ENCODE results near the gene PLK3.
"Not testable (repeated sequence)": the region's sequence is repeated elsewhere in the genome, so short reads cannot be mapped to it uniquely, and the experiment has no call there.

Gene PLK3

GRCh38 chr1:44820328-44821239 lies 20.4 kb downstream of the PLK3 start:
- TF ChIP-seq CTCF (IDR thresholded peaks at IDR 0.05; ENCODE audit: low read depth, low read length), result no peak
- peak overlapping the region; percentile 46 to 51 for H3K4me3 ChIP-seq (replicated peaks in 1 of 2; ENCODE audit: low read depth in 2 of 2, low read length in 2 of 2)
- DNase-seq (ENCODE audit: low read depth in 2 of 2), result no peak

- no peak overlapping the region for H3K4me3 ChIP-seq (replicated peaks in 1 of 2; ENCODE audit: low read depth in 2 of 2, low read length in 2 of 2)
- no peak for TF ChIP-seq CTCF (IDR thresholded peaks at IDR 0.05; ENCODE audit: low read depth, low read length)
- no peak for DNase-seq (ENCODE audit: low read depth in 2 of 2)
Observed at GRCh38 chr1:44821240-44821715, 21.1 kb downstream of the PLK3 start.

- no peak for TF ChIP-seq CTCF (IDR thresholded peaks at IDR 0.05; ENCODE audit: low read depth, low read length)
- H3K4me3 ChIP-seq (replicated peaks in 1 of 2; ENCODE audit: low read depth in 2 of 2, low read length in 2 of 2), result no peak overlapping the region
- no peak for DNase-seq (ENCODE audit: low read depth in 2 of 2)
Observed at GRCh38 chr1:44822131-44822701, 22.0 kb downstream of the PLK3 start.

GRCh38 chr1:44822981-44823451 lies 22.8 kb downstream of the PLK3 start:
- TF ChIP-seq CTCF (IDR thresholded peaks at IDR 0.05; ENCODE audit: low read depth, low read length), result no peak
- no peak overlapping the region for H3K4me3 ChIP-seq (replicated peaks in 1 of 2; ENCODE audit: low read depth in 2 of 2, low read length in 2 of 2)
- no peak for DNase-seq (ENCODE audit: low read depth in 2 of 2)

- not testable (repeated sequence) for H3K4me3 ChIP-seq (replicated peaks in 1 of 2; ENCODE audit: low read depth in 2 of 2, low read length in 2 of 2); DNase-seq (ENCODE audit: low read depth in 2 of 2)
Observed at GRCh38 chr1:44824392-44824791, 24.2 kb downstream of the PLK3 start.

GRCh38 chr1:44826375-44827196 lies 26.4 kb downstream of the PLK3 start:
- DNase-seq (ENCODE audit: low read depth in 2 of 2), result peak in 1 of 2 donors; percentile 91

More at GRCh38 chr1:44826375-44827196, 26.4 kb downstream of the PLK3 start:
- H3K4me3 ChIP-seq (replicated peaks in 1 of 2; ENCODE audit: low read depth in 2 of 2, low read length in 2 of 2), result no peak overlapping the region
- no peak for TF ChIP-seq CTCF (IDR thresholded peaks at IDR 0.05; ENCODE audit: low read depth, low read length)
